Measurements from ENCODE around the gene BTBD9.

BTBD9 gene

DNA sequence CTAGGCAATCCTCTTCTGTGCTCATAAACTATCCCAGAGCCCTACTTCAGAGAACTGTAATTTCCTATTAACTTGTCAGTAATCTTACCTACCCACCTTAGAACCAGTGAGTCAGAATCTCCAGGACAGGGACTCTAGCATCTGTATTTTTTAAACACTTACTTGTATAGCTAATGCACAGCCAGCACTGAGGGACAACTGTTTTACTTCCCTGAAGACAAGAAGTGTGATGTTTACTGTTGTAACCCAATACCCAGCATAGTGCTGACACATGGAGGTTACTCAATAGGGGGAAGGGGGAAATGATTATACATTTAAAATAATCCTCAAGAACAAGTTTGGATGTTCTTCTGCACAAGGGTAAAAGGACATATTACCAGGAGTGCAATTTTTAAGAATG lies 130.8 kb downstream of the BTBD9 start:
- Mint-ChIP-seq H3K27ac (no peak overlapping the region), H3K4me3 (no peak overlapping the region), H3K9me3 (no peaks in the 10 kb centered on the region), H3K4me1 (ENCODE audit: low read depth) (no peaks in the 10 kb centered on the region), H3K27me3 (ENCODE audit: low read depth) (no peaks in the 10 kb centered on the region), H3K36me3 (ENCODE audit: low read depth) (no peaks in the 10 kb centered on the region)
- no peak for DNase-seq (ENCODE audit: low spot score)

DNA sequence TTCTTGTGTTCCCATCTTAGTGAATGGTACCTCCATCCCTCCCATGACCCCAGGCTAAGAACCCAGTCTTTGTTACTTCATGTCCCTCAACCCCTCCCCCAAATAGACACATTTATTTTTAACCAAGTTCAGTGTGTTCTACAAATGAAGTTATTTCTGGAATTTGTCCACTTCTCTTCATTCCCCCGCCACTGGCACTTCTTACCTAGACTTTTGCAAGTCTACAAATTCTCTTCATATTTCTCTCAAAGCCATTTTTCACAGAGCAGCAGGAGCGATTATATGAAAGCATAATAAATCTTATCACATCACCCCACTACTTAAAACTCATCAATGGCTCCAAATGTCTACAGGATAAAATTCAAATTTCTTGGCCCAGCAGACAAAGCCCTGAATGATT lies 131.4 kb downstream of the BTBD9 start:
- no peaks in the 10 kb centered on the region for H3K4me1 Mint-ChIP-seq (ENCODE audit: low read depth)
- no peak overlapping the region for H3K4me3 Mint-ChIP-seq
- H3K9me3 Mint-ChIP-seq, result no peaks in the 10 kb centered on the region
- DNase-seq (ENCODE audit: low spot score), result no peak
- H3K27me3 Mint-ChIP-seq (ENCODE audit: low read depth), result no peaks in the 10 kb centered on the region
- no peak overlapping the region for H3K27ac Mint-ChIP-seq
- no peaks in the 10 kb centered on the region for H3K36me3 Mint-ChIP-seq (ENCODE audit: low read depth)

DNA sequence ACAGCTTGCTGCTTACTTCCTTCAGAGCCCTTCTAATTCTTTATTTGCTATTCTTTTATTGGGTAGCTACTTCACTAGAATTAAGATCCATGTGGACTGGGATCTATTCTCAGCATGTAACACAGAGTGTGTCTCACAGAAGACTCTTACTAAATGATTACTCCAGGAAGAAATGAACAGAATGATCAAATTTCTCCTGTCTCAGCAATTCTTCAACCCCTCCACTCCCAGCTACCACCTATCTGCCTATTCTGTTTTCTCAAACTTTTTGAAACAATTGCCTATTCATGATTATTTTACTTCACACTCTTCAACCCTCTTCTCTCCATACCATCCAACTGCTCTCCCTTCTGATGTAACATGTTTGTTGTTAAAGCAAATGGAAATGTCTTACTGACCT lies 132.6 kb downstream of the BTBD9 start:
- H3K27me3 Mint-ChIP-seq (ENCODE audit: low read depth), result no peaks in the 10 kb centered on the region
- no peaks in the 10 kb centered on the region for H3K9me3 Mint-ChIP-seq
- DNase-seq (ENCODE audit: low spot score), result no peak
- no peak overlapping the region for H3K4me3 Mint-ChIP-seq
- no peak overlapping the region for H3K27ac Mint-ChIP-seq
- H3K36me3 Mint-ChIP-seq (ENCODE audit: low read depth), result no peaks in the 10 kb centered on the region
- no peaks in the 10 kb centered on the region for H3K4me1 Mint-ChIP-seq (ENCODE audit: low read depth)

DNA sequence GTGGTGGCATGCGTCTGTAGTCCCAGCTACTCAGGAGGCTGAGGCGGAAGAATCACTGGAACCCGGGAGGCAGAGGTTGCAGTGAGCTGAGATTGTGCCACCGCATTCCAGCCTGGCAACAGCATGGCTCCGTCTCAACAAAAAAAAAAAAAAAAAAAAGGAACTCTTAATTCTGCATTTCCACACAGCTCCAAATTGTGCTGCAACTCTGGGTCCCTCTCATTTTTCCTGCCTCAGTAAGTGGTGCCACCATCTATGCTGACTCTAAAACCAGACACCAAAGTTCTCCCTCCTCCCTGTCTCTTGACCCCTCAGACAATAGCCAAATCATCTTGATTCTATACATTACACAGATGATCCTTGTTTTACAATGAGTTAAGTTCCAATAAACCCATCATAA lies 133.9 kb downstream of the BTBD9 start:
- no peak overlapping the region for H3K27ac Mint-ChIP-seq
- H3K9me3 Mint-ChIP-seq, result no peaks in the 10 kb centered on the region
- no peaks in the 10 kb centered on the region for H3K36me3 Mint-ChIP-seq (ENCODE audit: low read depth)
- H3K27me3 Mint-ChIP-seq (ENCODE audit: low read depth), result no peaks in the 10 kb centered on the region
- no peaks in the 10 kb centered on the region for H3K4me1 Mint-ChIP-seq (ENCODE audit: low read depth)
- DNase-seq (ENCODE audit: low spot score), result no peak
- H3K4me3 Mint-ChIP-seq, result no peak overlapping the region

DNA sequence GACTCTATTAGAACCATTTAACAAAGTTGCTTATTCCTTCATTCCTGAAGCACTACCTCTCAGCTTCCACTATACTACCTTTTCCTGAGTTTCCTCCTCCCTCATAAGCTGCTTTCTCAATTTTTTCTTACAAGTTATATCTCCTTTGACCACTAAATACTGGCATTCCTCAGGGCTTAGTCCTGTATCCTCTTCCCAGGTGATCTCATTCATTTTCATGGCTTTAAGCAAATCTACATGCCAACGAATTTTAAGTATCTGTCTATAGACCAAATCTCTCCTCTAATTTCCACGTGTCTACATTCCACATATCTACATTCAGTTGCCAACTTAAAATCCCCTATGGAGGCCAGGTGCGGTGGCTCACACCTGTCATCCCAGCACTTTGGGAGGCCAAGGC lies 134.7 kb downstream of the BTBD9 start:
- DNase-seq (ENCODE audit: low spot score), result no peak
- no peak overlapping the region for H3K27ac Mint-ChIP-seq
- no peaks in the 10 kb centered on the region for H3K9me3 Mint-ChIP-seq

DNA sequence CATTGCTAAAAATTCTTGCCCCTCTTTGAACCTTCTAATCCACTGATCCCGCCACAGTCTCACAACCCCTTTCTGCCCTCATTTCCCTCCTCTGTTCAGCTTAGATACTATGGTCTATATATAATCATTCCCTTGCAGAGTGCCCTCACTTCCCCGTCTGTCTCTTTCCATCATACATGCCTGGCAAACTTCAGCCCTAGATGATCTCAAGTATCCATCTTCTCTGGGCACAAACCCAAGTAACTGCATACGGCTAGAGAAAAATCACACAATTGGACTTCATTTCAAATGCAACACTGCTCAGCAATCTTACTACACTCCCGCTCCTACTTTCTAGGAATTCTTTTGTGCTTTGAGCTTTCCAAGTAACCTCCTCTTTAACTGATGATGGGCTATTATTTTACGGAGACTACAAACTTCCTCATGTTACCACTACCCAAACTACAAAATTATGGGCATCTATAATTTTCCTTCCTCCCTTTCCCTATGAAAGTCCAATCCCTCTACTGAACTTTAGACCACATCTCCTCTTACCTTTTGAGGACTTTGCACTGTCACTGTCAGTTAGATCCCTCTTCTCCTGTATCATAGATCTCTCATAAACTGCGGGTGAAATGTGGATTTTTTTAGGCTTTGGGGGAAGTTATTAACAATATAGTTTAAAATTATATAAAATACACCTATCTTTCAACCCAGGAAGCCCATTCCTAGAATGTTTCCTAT lies 135.6 kb downstream of the BTBD9 start:
- no peaks in the 10 kb centered on the region for H3K27me3 Mint-ChIP-seq (ENCODE audit: low read depth)
- no peaks in the 10 kb centered on the region for H3K9me3 Mint-ChIP-seq
- no peaks in the 10 kb centered on the region for H3K4me1 Mint-ChIP-seq (ENCODE audit: low read depth)
- H3K36me3 Mint-ChIP-seq (ENCODE audit: low read depth), result no peaks in the 10 kb centered on the region
- H3K4me3 Mint-ChIP-seq, result no peak overlapping the region
- no peak for DNase-seq (ENCODE audit: low spot score)
- no peak overlapping the region for H3K27ac Mint-ChIP-seq

More for the DNA sequence above, 134.7 kb downstream of the BTBD9 start:
- Mint-ChIP-seq H3K4me3 (no peak overlapping the region), H3K36me3 (ENCODE audit: low read depth) (no peaks in the 10 kb centered on the region), H3K27me3 (ENCODE audit: low read depth) (no peaks in the 10 kb centered on the region), H3K4me1 (ENCODE audit: low read depth) (no peaks in the 10 kb centered on the region)

DNA sequence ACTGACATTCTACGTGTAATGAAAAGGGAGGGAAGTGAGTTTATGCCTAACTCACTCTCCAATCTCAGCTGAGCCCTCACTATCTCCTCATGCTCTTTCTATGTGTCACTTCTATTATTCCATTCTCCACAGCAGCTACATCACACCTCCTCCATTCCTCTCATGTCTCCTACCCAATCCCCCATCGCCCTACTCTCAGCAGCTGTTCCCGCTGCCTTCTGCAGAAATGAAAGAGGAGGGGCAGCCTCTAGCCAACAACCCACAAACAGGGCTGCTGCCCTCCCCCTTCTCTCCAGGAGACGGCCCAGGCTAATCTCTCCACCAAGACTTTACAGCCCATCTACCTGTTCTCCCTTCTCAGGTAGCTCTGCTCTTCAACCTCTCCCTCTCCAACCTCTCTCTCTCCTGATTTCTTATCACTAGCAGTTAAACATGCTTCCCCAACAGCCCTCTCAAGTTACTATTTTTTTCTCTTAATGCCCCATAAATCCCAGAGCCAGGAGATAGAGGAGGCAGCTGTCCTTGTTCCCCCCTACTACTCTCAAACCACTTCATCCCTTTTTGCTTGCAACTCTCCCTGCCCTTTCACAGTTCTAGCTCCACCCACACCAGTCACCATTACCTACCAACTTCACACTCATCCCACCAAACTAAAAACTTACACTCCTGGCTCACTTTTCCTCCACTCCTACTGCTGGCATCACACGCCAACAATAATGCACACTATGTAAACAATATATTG lies 136.5 kb downstream of the BTBD9 start:
- Mint-ChIP-seq H3K27me3 (ENCODE audit: low read depth) (no peaks in the 10 kb centered on the region), H3K27ac (no peak overlapping the region), H3K4me3 (no peak overlapping the region)

DNA sequence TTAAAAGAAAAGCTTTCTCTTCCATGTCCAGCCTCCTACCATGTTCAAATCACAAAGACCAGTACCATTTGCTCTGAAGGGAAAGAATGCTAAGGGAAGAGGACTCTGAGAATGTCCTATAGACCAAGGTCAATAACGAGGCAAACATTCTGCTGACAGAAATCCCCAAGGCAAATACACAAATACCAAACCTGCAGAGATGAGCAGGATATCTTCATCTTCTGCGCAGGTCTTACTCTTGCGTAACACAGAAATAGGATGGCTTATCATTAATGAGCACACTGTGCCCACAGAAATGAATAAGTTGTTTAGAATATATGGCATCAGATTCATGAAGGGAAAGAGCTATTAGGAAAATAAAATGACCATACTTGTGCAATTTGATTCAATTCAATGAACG lies 137.3 kb downstream of the BTBD9 start:
- Mint-ChIP-seq H3K27ac (no peak overlapping the region), H3K4me1 (ENCODE audit: low read depth) (no peaks in the 10 kb centered on the region), H3K36me3 (ENCODE audit: low read depth) (no peaks in the 10 kb centered on the region), H3K9me3 (no peaks in the 10 kb centered on the region), H3K27me3 (ENCODE audit: low read depth) (no peaks in the 10 kb centered on the region), H3K4me3 (no peak overlapping the region)
- no peak for DNase-seq (ENCODE audit: low spot score)

More for the DNA sequence above, 136.5 kb downstream of the BTBD9 start:
- H3K36me3 Mint-ChIP-seq (ENCODE audit: low read depth), result no peaks in the 10 kb centered on the region
- H3K4me1 Mint-ChIP-seq (ENCODE audit: low read depth), result no peaks in the 10 kb centered on the region
- DNase-seq (ENCODE audit: low spot score), result no peak
- no peaks in the 10 kb centered on the region for H3K9me3 Mint-ChIP-seq

DNA sequence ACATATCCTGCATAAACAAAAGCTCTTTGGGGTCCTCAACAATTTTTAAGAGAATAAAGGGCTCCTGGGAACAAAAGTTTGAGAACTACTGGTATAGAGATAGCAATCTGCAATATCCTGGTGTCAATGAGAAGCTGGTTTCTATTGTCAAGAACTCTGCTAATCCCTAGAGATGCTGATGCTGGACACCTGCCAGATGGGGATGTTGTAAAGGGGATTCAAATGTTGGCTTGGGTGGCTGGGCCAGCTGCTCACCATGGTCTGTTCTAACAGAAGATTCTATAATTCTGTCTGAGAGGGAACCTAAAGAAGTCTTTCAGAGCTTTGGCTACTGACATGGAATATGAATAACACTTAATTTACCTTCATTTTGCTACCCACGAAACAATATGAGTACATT lies 137.8 kb downstream of the BTBD9 start:
- no peak overlapping the region for H3K27ac Mint-ChIP-seq
- H3K4me1 Mint-ChIP-seq (ENCODE audit: low read depth), result no peaks in the 10 kb centered on the region
- no peaks in the 10 kb centered on the region for H3K9me3 Mint-ChIP-seq
- no peak overlapping the region for H3K4me3 Mint-ChIP-seq
- DNase-seq (ENCODE audit: low spot score), result no peak
- no peaks in the 10 kb centered on the region for H3K27me3 Mint-ChIP-seq (ENCODE audit: low read depth)
- H3K36me3 Mint-ChIP-seq (ENCODE audit: low read depth), result no peaks in the 10 kb centered on the region

DNA sequence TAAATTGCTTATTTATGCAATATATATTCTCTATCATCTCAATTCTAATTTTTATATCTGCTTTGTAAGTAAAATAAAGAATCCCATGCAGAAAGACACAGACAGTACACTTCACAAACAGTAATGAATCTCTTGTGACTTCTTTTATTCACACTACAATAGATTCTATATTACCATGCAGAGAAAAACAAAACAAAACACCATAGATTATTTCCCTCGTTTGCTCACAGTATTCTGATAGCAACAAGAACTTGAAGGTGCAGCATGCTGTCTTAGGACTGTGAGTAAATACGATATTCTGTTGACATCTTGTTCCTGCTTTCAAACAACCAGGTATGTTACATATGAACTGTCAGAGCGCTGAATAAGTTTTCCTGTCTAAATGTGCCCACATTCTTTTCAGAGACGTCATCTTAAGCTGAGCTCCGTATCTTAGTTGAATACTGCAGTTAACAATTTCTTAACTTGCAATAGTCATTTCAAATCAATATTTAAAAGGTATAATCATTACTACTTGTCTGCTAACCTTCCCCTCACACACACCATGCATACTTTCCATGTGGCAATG lies 140.1 kb downstream of the BTBD9 start:
- Mint-ChIP-seq H3K27me3 (ENCODE audit: low read depth) (no peaks in the 10 kb centered on the region), H3K4me3 (no peak overlapping the region), H3K27ac (no peak overlapping the region), H3K9me3 (no peaks in the 10 kb centered on the region), H3K4me1 (ENCODE audit: low read depth) (no peaks in the 10 kb centered on the region), H3K36me3 (ENCODE audit: low read depth) (no peaks in the 10 kb centered on the region)
- DNase-seq (ENCODE audit: low spot score), result no peak

DNA sequence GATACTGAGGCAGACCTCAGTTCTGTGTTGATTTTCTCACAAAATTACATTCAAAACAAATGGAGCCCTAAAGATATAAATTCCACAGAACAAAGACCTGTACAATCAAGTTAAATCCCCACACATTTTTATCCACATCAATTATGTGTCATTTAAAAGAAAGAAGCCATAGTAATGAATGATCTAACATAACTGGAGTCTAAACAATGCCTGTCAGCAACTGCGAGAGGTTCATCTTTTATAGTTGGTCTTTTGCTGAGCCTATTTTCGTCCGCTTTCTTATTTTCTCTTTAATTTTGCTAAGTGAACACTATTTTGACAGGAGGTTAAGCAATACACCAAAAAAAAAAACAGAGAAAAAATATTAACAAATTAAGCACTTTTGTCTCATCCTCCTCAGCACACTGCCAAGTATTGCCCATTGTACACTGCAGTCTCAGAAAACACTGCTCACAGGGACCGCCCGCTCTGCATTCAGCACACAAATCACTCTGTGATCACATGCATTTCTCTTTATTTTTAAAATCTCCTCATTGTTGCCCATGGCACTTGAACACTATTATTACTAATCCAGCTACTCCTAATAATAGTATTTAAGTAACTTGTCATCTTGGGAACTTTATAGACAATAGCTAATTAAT lies 140.8 kb downstream of the BTBD9 start:
- DNase-seq (ENCODE audit: low spot score), result no peak
- Mint-ChIP-seq H3K27me3 (ENCODE audit: low read depth) (no peaks in the 10 kb centered on the region), H3K36me3 (ENCODE audit: low read depth) (no peaks in the 10 kb centered on the region), H3K9me3 (no peaks in the 10 kb centered on the region), H3K4me1 (ENCODE audit: low read depth) (peaks cover 2% of the 10 kb centered on the region), H3K4me3 (no peak overlapping the region), H3K27ac (no peak overlapping the region)

DNA sequence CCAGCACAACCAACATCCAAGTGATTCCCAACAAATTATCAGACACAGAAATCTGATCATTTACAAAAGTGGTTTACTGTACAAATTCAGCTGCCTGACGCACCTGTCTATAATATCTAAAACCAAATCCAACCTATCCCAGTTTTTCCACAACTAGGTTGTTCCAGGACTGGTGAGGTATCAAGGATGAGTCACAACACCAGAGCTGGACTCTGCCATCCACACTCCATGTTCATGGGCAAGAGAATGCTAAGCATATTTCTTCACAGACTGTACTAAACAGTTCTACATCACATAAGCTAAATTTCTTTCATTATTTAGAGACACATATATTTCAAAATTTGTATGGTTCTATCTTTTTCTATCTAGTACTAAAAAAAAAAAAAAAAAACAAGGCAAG lies 141.6 kb downstream of the BTBD9 start:
- Mint-ChIP-seq H3K9me3 (no peaks in the 10 kb centered on the region), H3K27ac (no peak overlapping the region), H3K4me3 (no peak overlapping the region), H3K27me3 (ENCODE audit: low read depth) (no peaks in the 10 kb centered on the region), H3K36me3 (ENCODE audit: low read depth) (no peaks in the 10 kb centered on the region), H3K4me1 (ENCODE audit: low read depth) (peaks cover 2% of the 10 kb centered on the region)
- no peak for DNase-seq (ENCODE audit: low spot score)

DNA sequence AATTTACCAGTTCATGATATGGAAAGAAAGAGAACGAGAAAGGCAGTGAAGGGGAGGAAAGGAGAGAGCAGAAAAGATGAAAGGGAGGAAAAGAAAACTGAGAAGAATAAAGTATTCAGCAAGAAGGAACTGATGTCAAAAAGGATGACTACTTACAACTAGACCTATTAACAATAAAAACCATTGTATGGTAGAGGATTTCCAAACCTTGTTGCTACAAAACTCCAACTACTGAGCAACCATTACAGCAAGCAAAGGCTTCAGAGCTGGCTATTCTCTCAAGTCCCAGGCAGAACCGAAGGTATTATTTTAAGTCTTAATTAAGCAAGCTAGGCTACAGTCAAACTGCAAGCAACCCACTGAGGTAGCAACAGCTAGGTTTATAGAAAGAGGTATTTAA lies 142.2 kb downstream of the BTBD9 start:
- Mint-ChIP-seq H3K4me3 (no peak overlapping the region), H3K4me1 (ENCODE audit: low read depth) (peaks cover 2% of the 10 kb centered on the region), H3K27me3 (ENCODE audit: low read depth) (no peaks in the 10 kb centered on the region), H3K36me3 (ENCODE audit: low read depth) (no peaks in the 10 kb centered on the region), H3K27ac (no peak overlapping the region), H3K9me3 (no peaks in the 10 kb centered on the region)
- no peak for DNase-seq (ENCODE audit: low spot score)

DNA sequence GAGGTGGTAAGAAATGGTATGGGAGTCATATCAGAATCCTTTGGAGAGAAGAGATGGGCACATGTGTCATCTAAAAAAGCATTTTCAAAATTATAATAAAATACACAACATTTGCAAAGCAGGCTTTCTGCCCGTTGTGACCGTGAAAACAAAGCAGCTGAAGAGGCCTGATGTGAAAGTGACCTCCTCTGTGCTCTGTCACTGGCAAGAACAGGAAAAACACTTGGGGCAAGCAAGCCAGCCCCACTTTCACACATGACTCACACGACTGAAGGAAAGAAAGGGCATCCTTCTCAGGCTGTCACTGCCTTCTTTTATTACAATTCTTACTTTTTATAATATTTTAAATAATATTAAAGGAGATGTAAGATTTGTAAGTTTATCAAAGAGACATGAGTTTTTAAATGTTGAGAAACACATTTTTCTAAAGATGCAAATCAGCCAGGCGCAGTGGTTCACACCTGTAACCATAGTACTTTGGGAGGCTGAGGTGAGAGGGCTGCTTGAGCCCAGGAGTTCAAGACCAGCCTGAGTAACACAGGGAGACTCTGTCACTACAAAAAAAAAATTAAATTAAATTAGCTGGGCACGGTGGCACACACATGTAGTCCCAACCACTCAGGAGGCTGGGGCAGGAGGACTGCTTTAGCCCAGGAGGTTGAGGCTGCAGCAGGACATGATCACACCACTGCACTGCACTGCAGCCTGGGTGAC lies 143.7 kb downstream of the BTBD9 start:
- peak; percentile 13 for DNase-seq (ENCODE audit: low spot score)
- Mint-ChIP-seq H3K36me3 (ENCODE audit: low read depth) (no peaks in the 10 kb centered on the region), H3K9me3 (no peaks in the 10 kb centered on the region), H3K4me1 (ENCODE audit: low read depth) (peaks cover 2% of the 10 kb centered on the region), H3K27me3 (ENCODE audit: low read depth) (no peaks in the 10 kb centered on the region), H3K4me3 (no peak overlapping the region), H3K27ac (no peak overlapping the region)
